Measurements from ENCODE around the gene ACAA1.

DNA sequence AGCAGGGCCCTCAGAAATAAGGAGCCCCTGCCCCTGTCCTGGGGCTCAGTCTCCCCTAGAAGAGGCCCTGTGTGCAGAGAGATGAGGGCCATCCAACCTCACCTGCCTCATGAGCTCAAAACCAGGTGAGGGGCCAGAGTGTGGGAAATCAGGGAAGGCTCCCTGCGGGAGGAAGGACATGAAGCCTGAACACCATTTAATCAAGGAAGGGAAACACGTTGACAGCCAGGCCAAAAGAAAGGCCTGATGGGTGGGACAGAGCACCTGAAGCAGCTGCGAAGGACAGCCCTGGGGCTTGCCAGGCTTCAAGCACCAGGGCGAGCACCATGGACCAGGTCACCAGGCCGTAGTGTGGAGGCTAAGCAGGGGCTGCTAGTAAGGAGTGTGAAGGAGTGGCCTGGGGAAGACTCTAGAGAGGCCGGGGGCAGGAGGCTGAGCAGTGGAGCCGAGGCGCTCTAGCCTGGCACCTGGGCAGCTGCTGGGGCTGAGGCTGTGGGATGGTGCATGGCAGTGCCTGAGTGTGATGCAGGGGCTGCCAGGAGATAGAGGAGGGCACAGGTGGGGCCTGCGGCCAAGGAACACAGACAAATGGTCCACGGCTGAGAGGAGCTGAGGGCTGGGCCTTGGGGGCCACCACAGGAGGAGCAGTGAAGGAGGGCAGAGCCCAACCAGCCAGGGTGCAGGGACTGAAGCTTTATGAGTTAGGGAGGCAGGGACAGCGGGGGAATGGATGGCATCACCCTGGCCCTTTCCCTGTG, 16.1 kb downstream of the ACAA1 start:
- TF ChIP-seq EP300 (IDR thresholded peaks at IDR 0.05; ENCODE audit: low read depth) (no peak), POLR2AphosphoS5 (IDR thresholded peaks at IDR 0.05) (no peak), POLR2A (IDR thresholded peaks at IDR 0.05) (no peak)
- TF ChIP-seq, protein P1, sequence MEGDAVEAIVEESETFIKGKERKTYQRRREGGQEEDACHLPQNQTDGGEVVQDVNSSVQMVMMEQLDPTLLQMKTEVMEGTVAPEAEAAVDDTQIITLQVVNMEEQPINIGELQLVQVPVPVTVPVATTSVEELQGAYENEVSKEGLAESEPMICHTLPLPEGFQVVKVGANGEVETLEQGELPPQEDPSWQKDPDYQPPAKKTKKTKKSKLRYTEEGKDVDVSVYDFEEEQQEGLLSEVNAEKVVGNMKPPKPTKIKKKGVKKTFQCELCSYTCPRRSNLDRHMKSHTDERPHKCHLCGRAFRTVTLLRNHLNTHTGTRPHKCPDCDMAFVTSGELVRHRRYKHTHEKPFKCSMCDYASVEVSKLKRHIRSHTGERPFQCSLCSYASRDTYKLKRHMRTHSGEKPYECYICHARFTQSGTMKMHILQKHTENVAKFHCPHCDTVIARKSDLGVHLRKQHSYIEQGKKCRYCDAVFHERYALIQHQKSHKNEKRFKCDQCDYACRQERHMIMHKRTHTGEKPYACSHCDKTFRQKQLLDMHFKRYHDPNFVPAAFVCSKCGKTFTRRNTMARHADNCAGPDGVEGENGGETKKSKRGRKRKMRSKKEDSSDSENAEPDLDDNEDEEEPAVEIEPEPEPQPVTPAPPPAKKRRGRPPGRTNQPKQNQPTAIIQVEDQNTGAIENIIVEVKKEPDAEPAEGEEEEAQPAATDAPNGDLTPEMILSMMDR (IDR thresholded peaks at IDR 0.05) = no peak

Measured in transverse colon (tissue), 4 donors.